Memory B cell (primary cell): Measurements from ENCODE around the gene TMPRSS2.
A peak's percentile ranks its signal among the peaks of the same experiment; 100 is the strongest.

ENCODE experiments used
- ATAC-seq: fragments of 150-1000 bp; cut with Tn5 transposase; 2 replicates; pipeline ENCODE4 v1.10.0; 2021; ENCODE audit warnings: low read depth, mild to moderate bottlenecking, moderate library complexity
- DNase-seq, 2 donors: peaks; one replicate each; pipeline ENCODE4 v3.0.0; 2022; ENCODE audit warnings: low spot score in 2 of 2
- H3K27ac Mint-ChIP-seq: one replicate; pipeline ENCODE4 v1.8.0; 2022; ENCODE audit warnings: mild to moderate bottlenecking, moderate library complexity, mixed read lengths
- H3K27me3 Mint-ChIP-seq: one replicate; pipeline ENCODE4 v1.8.0; 2022; ENCODE audit warnings: mixed read lengths
- H3K36me3 Mint-ChIP-seq: one replicate; pipeline ENCODE4 v1.8.0; 2022; ENCODE audit warnings: mild to moderate bottlenecking, mixed read lengths
- H3K4me1 Mint-ChIP-seq: one replicate; pipeline ENCODE4 v1.8.0; 2022; ENCODE audit warnings: mixed read lengths
- H3K4me3 Mint-ChIP-seq: one replicate; pipeline ENCODE4 v1.8.0; 2022; ENCODE audit warnings: mild to moderate bottlenecking, moderate library complexity, mixed read lengths
- H3K9me3 Mint-ChIP-seq: one replicate; pipeline ENCODE4 v1.8.0; 2022; ENCODE audit warnings: mixed read lengths

The TMPRSS2 gene

GRCh38 chr21:41507521-41508414 lies at the start of gene TMPRSS2:
Gene TMPRSS2 (minus strand): TSS chr21:41508158. CDS start chr21:41498133, 10,025 bp downstream.
- no peaks in the 10 kb centered on the region for H3K4me1 Mint-ChIP-seq
- no peak for ATAC-seq
- no peak for DNase-seq
- no peaks in the 10 kb centered on the region for H3K36me3 Mint-ChIP-seq
- H3K27me3 Mint-ChIP-seq, result peaks cover 12% of the 10 kb centered on the region
- no peaks in the 10 kb centered on the region for H3K9me3 Mint-ChIP-seq
- no peak within 1 kb of the TSS for H3K4me3 Mint-ChIP-seq
- H3K27ac Mint-ChIP-seq, result no peak within 1 kb of the TSS

GRCh38 chr21:41555057-41555456 lies 47.1 kb upstream of the TMPRSS2 start:
- no peaks in the 10 kb centered on the region for H3K36me3 Mint-ChIP-seq
- H3K4me1 Mint-ChIP-seq, result no peaks in the 10 kb centered on the region
- peaks cover 2% of the 10 kb centered on the region for H3K9me3 Mint-ChIP-seq
- peaks cover 4% of the 10 kb centered on the region for H3K27me3 Mint-ChIP-seq
- H3K4me3 Mint-ChIP-seq, result no peak overlapping the region
- DNase-seq (no peak), ATAC-seq (no peak)
- H3K27ac Mint-ChIP-seq, result no peak overlapping the region

- Mint-ChIP-seq H3K36me3 (no peaks in the 10 kb centered on the region), H3K4me1 (no peaks in the 10 kb centered on the region), H3K27ac (no peak overlapping the region), H3K9me3 (peaks cover 2% of the 10 kb centered on the region), H3K27me3 (peaks cover 6% of the 10 kb centered on the region), H3K4me3 (no peak overlapping the region)
- ATAC-seq, result no peak
- DNase-seq, result no peak
These were observed 44.3 kb upstream of the TMPRSS2 start for GRCh38 chr21:41552254-41552653.

- Mint-ChIP-seq H3K9me3 (peaks cover 2% of the 10 kb centered on the region), H3K27me3 (peaks cover 5% of the 10 kb centered on the region)
- DNase-seq, result no peak
These were observed 40.8 kb upstream of the TMPRSS2 start for GRCh38 chr21:41548781-41549180.

GRCh38 chr21:41547111-41547510 lies 39.2 kb upstream of the TMPRSS2 start:
- Mint-ChIP-seq H3K27me3 (peaks cover 6% of the 10 kb centered on the region), H3K27ac (no peak overlapping the region), H3K4me3 (no peak overlapping the region), H3K4me1 (peaks cover 6% of the 10 kb centered on the region), H3K9me3 (peaks cover under 1% of the 10 kb centered on the region), H3K36me3 (no peaks in the 10 kb centered on the region)
- no peak for DNase-seq
- no peak for ATAC-seq

More at GRCh38 chr21:41548781-41549180, 40.8 kb upstream of the TMPRSS2 start:
- Mint-ChIP-seq H3K4me1 (peaks cover 6% of the 10 kb centered on the region), H3K36me3 (no peaks in the 10 kb centered on the region), H3K4me3 (no peak overlapping the region), H3K27ac (no peak overlapping the region)
- ATAC-seq, result no peak

- peaks cover 9% of the 10 kb centered on the region for H3K27me3 Mint-ChIP-seq
- H3K4me1 Mint-ChIP-seq, result peaks cover 6% of the 10 kb centered on the region
- H3K36me3 Mint-ChIP-seq, result no peaks in the 10 kb centered on the region
- no peak for ATAC-seq
- peak overlapping the region; percentile 4 for H3K4me3 Mint-ChIP-seq
- peak overlapping the region; percentile 35 for H3K27ac Mint-ChIP-seq
- no peak for DNase-seq
- no peaks in the 10 kb centered on the region for H3K9me3 Mint-ChIP-seq
These were observed 37.8 kb upstream of the TMPRSS2 start for GRCh38 chr21:41545500-41546359.

GRCh38 chr21:41542727-41543126 lies 34.8 kb upstream of the TMPRSS2 start:
- Mint-ChIP-seq H3K27ac (no peak overlapping the region), H3K36me3 (peaks cover 2% of the 10 kb centered on the region), H3K9me3 (no peaks in the 10 kb centered on the region), H3K27me3 (peaks cover 14% of the 10 kb centered on the region), H3K4me3 (no peak overlapping the region), H3K4me1 (peaks cover 6% of the 10 kb centered on the region)
- DNase-seq (no peak), ATAC-seq (no peak)

GRCh38 chr21:41537356-41537755 lies 29.4 kb upstream of the TMPRSS2 start:
- no peak for ATAC-seq
- Mint-ChIP-seq H3K27me3 (peaks cover 24% of the 10 kb centered on the region), H3K27ac (no peak overlapping the region)

GRCh38 chr21:41536827-41537103 lies 28.8 kb upstream of the TMPRSS2 start:
- peaks cover 23% of the 10 kb centered on the region for H3K27me3 Mint-ChIP-seq
- H3K36me3 Mint-ChIP-seq, result peaks cover 2% of the 10 kb centered on the region
- DNase-seq, result no peak
- H3K4me3 Mint-ChIP-seq, result no peak overlapping the region
- ATAC-seq, result no peak
- no peak overlapping the region for H3K27ac Mint-ChIP-seq
- no peaks in the 10 kb centered on the region for H3K9me3 Mint-ChIP-seq
- H3K4me1 Mint-ChIP-seq, result no peaks in the 10 kb centered on the region

More at GRCh38 chr21:41537356-41537755, 29.4 kb upstream of the TMPRSS2 start:
- peaks cover 2% of the 10 kb centered on the region for H3K36me3 Mint-ChIP-seq
- no peaks in the 10 kb centered on the region for H3K9me3 Mint-ChIP-seq
- H3K4me1 Mint-ChIP-seq, result no peaks in the 10 kb centered on the region
- no peak overlapping the region for H3K4me3 Mint-ChIP-seq
- no peak for DNase-seq

- Mint-ChIP-seq H3K4me1 (no peaks in the 10 kb centered on the region), H3K27ac (no peak overlapping the region), H3K4me3 (no peak overlapping the region), H3K36me3 (peaks cover 2% of the 10 kb centered on the region), H3K27me3 (peaks cover 20% of the 10 kb centered on the region), H3K9me3 (no peaks in the 10 kb centered on the region)
- ATAC-seq (no peak), DNase-seq (no peak)
These were observed 28.3 kb upstream of the TMPRSS2 start for GRCh38 chr21:41536076-41536826.

- Mint-ChIP-seq H3K4me3 (no peak overlapping the region), H3K36me3 (no peaks in the 10 kb centered on the region), H3K27me3 (peaks cover 19% of the 10 kb centered on the region), H3K4me1 (no peaks in the 10 kb centered on the region), H3K27ac (peak overlapping the region; percentile 16), H3K9me3 (no peaks in the 10 kb centered on the region)
- no peak for DNase-seq
- ATAC-seq, result no peak
These were observed 22.4 kb upstream of the TMPRSS2 start for GRCh38 chr21:41530366-41530765.

GRCh38 chr21:41529769-41530168 lies 21.8 kb upstream of the TMPRSS2 start:
- no peak overlapping the region for H3K27ac Mint-ChIP-seq
- H3K36me3 Mint-ChIP-seq, result no peaks in the 10 kb centered on the region
- H3K4me1 Mint-ChIP-seq, result no peaks in the 10 kb centered on the region
- peaks cover 20% of the 10 kb centered on the region for H3K27me3 Mint-ChIP-seq
- no peaks in the 10 kb centered on the region for H3K9me3 Mint-ChIP-seq
- H3K4me3 Mint-ChIP-seq, result no peak overlapping the region
- DNase-seq (no peak), ATAC-seq (no peak)

- Mint-ChIP-seq H3K9me3 (peaks cover 1% of the 10 kb centered on the region), H3K4me1 (peaks cover 2% of the 10 kb centered on the region), H3K27me3 (peaks cover 17% of the 10 kb centered on the region), H3K4me3 (no peak overlapping the region), H3K27ac (no peak overlapping the region), H3K36me3 (no peaks in the 10 kb centered on the region)
- DNase-seq (no peak), ATAC-seq (no peak)
These were observed 18.6 kb upstream of the TMPRSS2 start for GRCh38 chr21:41526478-41527087.
